Colonic mucosa (tissue), 4 donors: ENCODE data around the gene TSTD1. TPM values are rescaled to one million over a fixed set of nuclear protein-coding genes. Genes with fewer than 3 reads are reported as not detected.

Experiments
- DNase-seq: peaks from one replicate; pipeline ENCODE4 v3.0.0-alpha.2; 2020
- H3K27ac ChIP-seq: fragments of 200-600 bp; one replicate; pipeline ENCODE4 v1.8.0; 2021
- H3K27me3 ChIP-seq: fragments of 200-600 bp; one replicate; pipeline ENCODE4 v1.8.0; 2021
- H3K36me3 ChIP-seq: fragments of 200-600 bp; one replicate; pipeline ENCODE4 v1.8.0; 2021
- H3K4me1 ChIP-seq: fragments of 200-600 bp; one replicate; pipeline ENCODE4 v1.8.0; 2021; ENCODE audit warnings: mild to moderate bottlenecking
- H3K4me3 ChIP-seq: fragments of 200-600 bp; one replicate; pipeline ENCODE4 v1.8.0; 2021
- H3K9ac ChIP-seq, 2 donors: one replicate each; pipeline ENCODE4 v1.7.0; 2013; ENCODE audit warnings: control low read depth in 2 of 2, low read depth in 2 of 2, low read length in 2 of 2
- H3K9me3 ChIP-seq: fragments of 200-600 bp; one replicate; pipeline ENCODE4 v1.8.0; 2021
- CTCF ChIP-seq: fragments of 200-600 bp; IDR thresholded peaks from one replicate; pipeline ENCODE4 v1.8.0; 2022; ENCODE audit warnings: antibody characterized with exemption, mild to moderate bottlenecking
- intact Hi-C: fragments of 100-400 bp; cut with DNase I; formaldehyde crosslinking; loops from one replicate; pipeline ENCODE4 v1.14.1; 2022
- total RNA-seq, 2 donors: library from RNA; stranded (reverse); fragmentation: NEBNext Ultra II Directional in 1 of 2; extraction: Animal tissue kit (Norgen Biotek cat#: 25700) in 1 of 2; gene quantifications; one replicate each; pipeline ENCODE4 v1.2.1, GENCODE V29; 2021
- donor health status: healthy.
- donor health status: DM: no; HTN: no; CAD: no.
- donor health status: DM: no; HTN: no; CAD: no.

Gene TSTD1
- total RNA-seq, 2 donors from 2014 or later: 74.7 to 87.8 TPM

- Histone ChIP-seq H3K27ac (no peak overlapping the region), H3K36me3 (no peaks in the 10 kb centered on the region), H3K27me3 (no peaks in the 10 kb centered on the region)
Measured at GRCh38 chr1:161054805-161055204, 16.0 kb upstream of the TSTD1 start.

GRCh38 chr1:161054232-161054631 lies 15.5 kb upstream of the TSTD1 start:
- no peak overlapping the region for H3K4me3 ChIP-seq
- no peaks in the 10 kb centered on the region for H3K9me3 ChIP-seq
- intact Hi-C loops: no loop called here
- H3K36me3 ChIP-seq: no peaks in the 10 kb centered on the region
- DNase-seq: no peak
- H3K4me1 ChIP-seq: no peaks in the 10 kb centered on the region
- H3K27me3 ChIP-seq: no peaks in the 10 kb centered on the region
- no peak overlapping the region for H3K9ac ChIP-seq
- TF ChIP-seq CTCF: no peak
- no peak overlapping the region for H3K27ac ChIP-seq

More at GRCh38 chr1:161054805-161055204, 16.0 kb upstream of the TSTD1 start:
- intact Hi-C loops: no loop called here
- Histone ChIP-seq H3K9ac (no peak overlapping the region), H3K9me3 (no peaks in the 10 kb centered on the region), H3K4me3 (no peak overlapping the region), H3K4me1 (no peaks in the 10 kb centered on the region)
- TF ChIP-seq CTCF: no peak
- no peak for DNase-seq

DNA sequence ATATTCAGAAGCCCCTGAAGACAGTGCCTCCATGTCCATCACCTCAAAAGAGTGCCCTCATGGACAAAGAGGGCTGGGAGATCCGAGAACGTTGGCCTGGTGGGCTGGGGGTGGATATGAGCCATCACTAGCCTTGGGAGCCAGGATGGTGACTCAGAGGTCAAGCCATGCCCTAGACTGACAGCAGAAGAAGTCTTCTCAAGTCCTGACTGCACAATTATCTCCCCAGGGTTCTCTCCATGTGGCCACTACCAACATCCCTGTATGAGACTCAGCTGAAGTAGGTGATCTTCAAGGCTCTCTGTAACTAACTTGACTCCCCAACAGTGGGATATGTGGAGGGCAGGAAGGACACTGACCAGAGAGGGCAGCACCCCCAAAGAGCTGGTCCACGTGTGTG lies 14.1 kb upstream of the TSTD1 start:
- Histone ChIP-seq H3K9ac (no peak overlapping the region), H3K27me3 (no peaks in the 10 kb centered on the region), H3K9me3 (no peaks in the 10 kb centered on the region), H3K27ac (no peak overlapping the region), H3K36me3 (no peaks in the 10 kb centered on the region), H3K4me1 (no peaks in the 10 kb centered on the region), H3K4me3 (no peak overlapping the region)
- intact Hi-C loops: no loop called here
- DNase-seq: no peak
- TF ChIP-seq CTCF: no peak

DNA sequence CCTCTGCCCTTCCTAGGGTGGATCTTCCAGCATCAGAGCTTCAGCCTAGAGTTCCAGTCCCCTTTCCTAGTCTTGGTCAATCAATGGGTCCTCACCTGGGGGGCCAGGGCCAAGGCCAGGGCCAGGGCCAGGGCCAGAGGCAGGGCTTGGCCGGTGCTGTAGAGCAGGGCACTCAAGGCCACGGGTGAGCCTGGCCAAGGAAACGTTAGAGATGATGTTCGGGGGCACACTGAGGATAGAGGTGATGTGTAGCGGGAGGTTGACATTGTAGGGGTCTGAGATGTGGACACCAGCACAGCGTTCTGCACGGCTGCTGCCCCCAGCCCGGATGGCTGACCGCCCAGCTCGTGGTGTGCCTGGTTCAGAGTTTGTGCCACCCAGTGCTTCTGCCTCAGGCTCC lies 12.5 kb upstream of the TSTD1 start:
- H3K4me1 ChIP-seq: no peaks in the 10 kb centered on the region
- no peak for DNase-seq
- no peaks in the 10 kb centered on the region for H3K9me3 ChIP-seq
- no peak overlapping the region for H3K4me3 ChIP-seq
- intact Hi-C loops: no loop called here
- H3K27me3 ChIP-seq: no peaks in the 10 kb centered on the region
- no peak overlapping the region for H3K27ac ChIP-seq
- no peaks in the 10 kb centered on the region for H3K36me3 ChIP-seq
- H3K9ac ChIP-seq: no peak overlapping the region
- no peak for TF ChIP-seq CTCF

GRCh38 chr1:161048949-161049722 lies 10.4 kb upstream of the TSTD1 start:
- Histone ChIP-seq H3K27ac (no peak overlapping the region), H3K27me3 (no peaks in the 10 kb centered on the region), H3K4me1 (no peaks in the 10 kb centered on the region), H3K4me3 (no peak overlapping the region), H3K9me3 (no peaks in the 10 kb centered on the region), H3K9ac (no peak overlapping the region), H3K36me3 (no peaks in the 10 kb centered on the region)
- intact Hi-C loops: loop anchor here (10.0 kb wide), 1 partner anchor 54 kb away; no protein-coding TSS in a partner anchor
- no peak for DNase-seq
- TF ChIP-seq CTCF: no peak
